ENCODE measurements around the gene AKAP12.

Gene AKAP12

DNA sequence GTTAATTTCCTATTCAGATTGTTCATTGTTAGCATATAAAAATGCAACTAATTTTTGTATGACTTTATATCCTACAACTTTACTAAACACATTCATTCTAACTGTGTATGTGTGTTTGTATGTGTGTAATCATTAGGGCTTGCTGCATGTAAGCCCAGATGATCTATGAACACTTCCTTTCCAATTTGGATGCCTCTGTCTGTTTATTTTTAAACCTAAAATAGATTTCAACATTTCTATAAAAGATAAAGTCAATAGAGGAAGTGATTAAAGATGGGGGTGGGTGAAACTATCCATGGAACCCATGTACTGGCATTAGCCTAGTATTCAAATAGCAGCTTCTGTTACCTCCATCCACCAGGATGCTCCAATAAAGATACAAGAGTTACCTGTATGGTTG is 15.7 kb upstream of the AKAP12 start:
- no peak for DNase-seq (ENCODE audit: low read depth)
- no peak for TF ChIP-seq CTCF (conservative IDR thresholded peaks at IDR 0.05; ENCODE audit: low read depth, low read length)
- no peak overlapping the region for H3K4me3 ChIP-seq (ENCODE audit: low read length)

DNA sequence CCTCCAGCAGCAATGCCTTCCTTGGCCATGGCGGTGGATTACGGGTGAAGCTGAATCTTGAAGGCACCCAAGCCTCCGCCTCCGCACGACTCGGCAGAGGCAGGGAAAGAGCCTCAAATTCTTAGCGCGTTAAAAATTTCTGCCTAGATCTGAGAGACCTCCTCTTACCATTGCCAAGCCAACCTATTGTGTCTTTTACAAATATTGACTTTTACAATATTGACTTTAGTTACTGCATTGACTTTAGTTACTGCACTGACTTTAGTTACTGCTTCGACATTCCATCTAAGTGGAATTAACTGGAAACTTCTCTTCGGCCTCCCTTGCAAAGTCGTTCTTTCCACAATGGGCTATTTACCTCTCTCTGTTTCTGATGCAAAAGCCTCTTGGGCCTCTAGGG is 13.8 kb upstream of the AKAP12 start:
- no peak for TF ChIP-seq CTCF (conservative IDR thresholded peaks at IDR 0.05; ENCODE audit: low read depth, low read length)
- DNase-seq (ENCODE audit: low read depth) = no peak
- H3K4me3 ChIP-seq (ENCODE audit: low read length) = no peak overlapping the region

DNA sequence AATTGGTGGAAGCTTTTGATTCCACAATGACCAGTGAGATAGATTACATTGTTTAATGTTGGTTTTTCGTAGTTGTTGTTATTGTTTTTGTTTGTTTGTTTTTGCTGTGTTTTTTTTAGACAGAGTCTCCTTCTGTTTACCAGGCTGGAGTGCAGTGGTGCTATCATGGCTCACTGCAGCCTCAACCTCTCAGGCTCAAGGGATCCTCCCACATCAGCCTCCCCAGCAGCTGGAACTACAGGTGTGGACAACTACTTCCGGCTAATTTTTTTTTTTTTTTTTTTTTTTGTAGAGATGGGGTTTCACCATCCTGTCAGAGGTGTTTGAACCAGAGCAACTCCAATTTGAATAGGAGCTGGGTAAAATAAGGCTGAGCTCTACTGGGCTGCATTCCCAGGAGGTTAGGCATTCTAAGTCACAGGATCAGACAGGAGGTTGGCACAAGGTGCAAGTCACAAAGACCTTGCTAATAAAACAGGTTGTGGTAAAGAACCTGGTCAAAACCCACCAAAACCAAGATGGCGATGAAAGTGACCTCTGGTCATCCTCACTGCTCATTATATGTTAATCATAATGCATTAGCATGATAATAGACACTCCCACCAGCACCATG is 10.9 kb upstream of the AKAP12 start:
- no peak for TF ChIP-seq CTCF (conservative IDR thresholded peaks at IDR 0.05; ENCODE audit: low read depth, low read length)
- DNase-seq (ENCODE audit: low read depth) = no peak

DNA sequence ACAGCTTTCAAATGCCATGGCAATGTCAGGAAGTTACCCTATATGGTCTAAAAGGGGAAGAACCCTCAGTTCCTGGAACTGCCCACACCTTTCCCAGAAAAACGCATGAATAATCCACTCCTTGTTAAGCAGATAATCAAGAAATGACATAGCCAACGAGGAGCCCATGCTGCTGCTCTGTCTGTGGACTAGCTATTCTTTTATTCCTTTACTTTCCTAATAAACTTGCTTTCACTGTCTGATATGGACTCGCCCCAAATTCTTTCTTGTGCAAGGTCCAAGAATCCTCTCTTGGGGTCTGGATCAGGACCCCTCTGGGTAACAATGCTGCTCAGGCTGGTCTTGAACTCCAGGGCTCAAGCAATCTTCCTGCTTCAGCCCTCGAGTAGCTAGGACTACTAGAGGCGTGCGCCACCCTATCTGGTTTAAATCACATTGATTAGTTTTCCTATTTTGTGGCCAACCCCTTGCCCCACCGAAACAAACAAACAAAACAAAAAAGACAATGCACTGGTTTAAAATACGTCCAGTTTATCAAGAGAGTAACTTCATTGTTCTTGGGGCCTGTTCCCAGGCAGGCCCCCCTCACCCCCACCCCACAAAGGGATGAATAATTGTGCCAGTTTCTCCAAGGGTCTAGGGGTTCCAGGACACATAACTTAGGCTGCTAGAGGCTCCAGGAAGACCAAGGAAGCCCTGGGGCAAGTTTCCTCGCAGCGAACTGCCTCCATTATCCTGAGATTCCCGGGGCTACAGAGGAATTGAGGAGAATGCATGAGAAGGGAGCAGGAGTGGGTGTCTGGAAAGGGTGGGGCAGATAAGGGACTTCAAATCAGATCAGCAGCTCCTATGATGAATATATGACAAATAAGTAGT is 10.1 kb upstream of the AKAP12 start:
- no peak for TF ChIP-seq CTCF (conservative IDR thresholded peaks at IDR 0.05; ENCODE audit: low read depth, low read length)
- DNase-seq (ENCODE audit: low read depth) = no peak
- no peak overlapping the region for H3K4me3 ChIP-seq (ENCODE audit: low read length)

More for the DNA sequence above, 10.9 kb upstream of the AKAP12 start:
- no peak overlapping the region for H3K4me3 ChIP-seq (ENCODE audit: low read length)

- no peak for TF ChIP-seq CTCF (conservative IDR thresholded peaks at IDR 0.05; ENCODE audit: low read depth, low read length)
- no peak for DNase-seq (ENCODE audit: low read depth)
- H3K4me3 ChIP-seq (ENCODE audit: low read length) = no peak overlapping the region
Measured at GRCh38 chr6:151230277-151230577, 9.5 kb upstream of the AKAP12 start.

DNA sequence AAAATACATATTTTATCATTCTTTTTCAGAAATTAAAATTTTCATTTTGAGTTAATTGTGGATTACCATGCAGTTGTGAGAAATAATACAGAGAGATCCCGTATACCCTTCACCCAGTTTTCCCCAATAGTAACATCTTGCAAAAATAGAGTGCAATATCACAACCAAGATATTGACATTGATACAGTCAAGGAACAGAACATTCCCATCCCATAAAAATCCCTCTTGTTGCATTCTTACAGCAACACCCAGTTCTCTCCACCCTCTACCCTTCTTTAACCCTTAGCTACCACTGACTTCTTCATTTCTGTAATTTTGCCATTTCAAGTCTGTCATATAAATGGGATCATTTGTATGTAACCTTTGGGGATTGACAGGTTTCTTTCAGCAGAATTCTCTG is 6.9 kb upstream of the AKAP12 start:
- no peak for TF ChIP-seq CTCF (conservative IDR thresholded peaks at IDR 0.05; ENCODE audit: low read depth, low read length)
- no peak for DNase-seq (ENCODE audit: low read depth)
- H3K4me3 ChIP-seq (ENCODE audit: low read length) = no peak overlapping the region

DNA sequence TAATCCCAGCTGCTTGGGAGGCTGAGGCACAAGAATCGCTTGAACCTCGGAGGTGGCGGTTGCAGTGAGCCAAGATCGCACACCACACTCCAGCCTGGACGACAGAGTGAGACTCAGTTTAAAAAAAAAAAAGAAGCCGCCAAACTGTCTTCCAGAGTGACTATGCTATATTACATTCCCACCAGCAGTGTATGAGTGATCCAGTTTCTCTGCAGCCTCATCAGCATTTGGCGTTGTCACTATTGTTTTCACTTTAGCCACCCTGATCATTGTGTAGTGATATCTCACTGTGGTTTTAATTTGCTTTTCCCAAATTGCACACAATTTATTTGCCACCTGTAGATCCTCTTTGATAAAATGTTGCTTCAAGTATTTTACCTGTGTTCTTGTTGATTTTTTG is 6.0 kb upstream of the AKAP12 start:
- no peak for TF ChIP-seq CTCF (conservative IDR thresholded peaks at IDR 0.05; ENCODE audit: low read depth, low read length)
- DNase-seq (ENCODE audit: low read depth) = no peak

More for the DNA sequence above, 6.0 kb upstream of the AKAP12 start:
- H3K4me3 ChIP-seq (ENCODE audit: low read length) = no peak overlapping the region

Data from retinal pigment epithelial cell (primary cell).